ENCODE results near the gene ATG14.
"Not testable (repeated sequence)": the region's sequence is repeated elsewhere in the genome, so short reads cannot be mapped to it uniquely, and the experiment has no call there.

The ATG14 gene

GRCh38 chr14:55355922-55356321, 55.7 kb downstream of the ATG14 start:
- Histone ChIP-seq H3K27ac (no peak overlapping the region), H3K4me3 (no peak overlapping the region)

GRCh38 chr14:55354500-55354899, 57.1 kb downstream of the ATG14 start:
- Histone ChIP-seq H3K4me3 (no peak overlapping the region), H3K27ac (peak overlapping the region in 2 of 21 experiments; percentile 37 to 55)

GRCh38 chr14:55353686-55354467, 57.8 kb downstream of the ATG14 start:
- peak overlapping the region in 3 of 21 experiments; percentile 22 to 55 (median 52) for H3K27ac ChIP-seq
- no peak overlapping the region for H3K4me3 ChIP-seq

- Histone ChIP-seq H3K4me3 (no peak overlapping the region), H3K27ac (no peak overlapping the region)
Measured at GRCh38 chr14:55352201-55352600, 59.4 kb downstream of the ATG14 start.

DNA sequence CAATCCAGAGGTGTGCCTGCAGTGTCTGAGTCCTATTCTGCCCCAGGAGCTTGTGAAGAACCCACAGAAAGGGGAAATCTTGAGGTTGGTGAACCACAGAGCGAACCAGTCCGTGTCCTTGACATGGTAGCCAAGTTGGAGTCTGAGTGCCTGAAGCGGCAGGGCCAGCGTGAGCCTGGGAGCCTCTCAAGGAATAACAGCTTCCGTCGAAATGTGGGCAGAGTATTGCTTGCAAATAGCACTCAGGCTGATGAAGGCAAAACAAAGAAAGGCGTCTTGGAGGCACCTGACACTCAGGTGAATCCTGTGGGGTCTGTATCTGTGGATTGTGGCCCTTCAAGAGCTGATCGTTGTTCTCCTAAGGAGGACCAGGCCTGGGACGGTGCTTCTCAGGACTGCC, 60.5 kb downstream of the ATG14 start:
- H3K4me3 ChIP-seq: no peak overlapping the region
- H3K27ac ChIP-seq: no peak overlapping the region

DNA sequence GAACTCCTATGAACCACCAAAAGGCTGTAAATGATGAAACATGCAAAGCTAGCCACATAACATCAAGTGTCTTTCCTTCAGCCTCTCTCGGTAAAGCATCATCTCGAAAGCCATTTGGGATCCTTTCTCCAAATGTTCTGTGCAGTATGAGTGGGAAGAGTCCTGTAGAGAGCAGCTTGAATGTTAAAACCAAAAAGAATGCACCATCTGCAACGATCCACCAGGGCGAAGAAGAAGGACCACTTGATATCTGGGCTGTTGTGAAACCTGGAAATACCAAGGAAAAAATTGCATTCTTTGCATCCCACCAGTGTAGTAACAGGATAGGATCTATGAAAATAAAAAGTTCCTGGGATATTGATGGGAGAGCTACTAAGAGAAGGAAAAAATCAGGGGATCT, 61.2 kb downstream of the ATG14 start:
- H3K27ac ChIP-seq: no peak overlapping the region
- no peak overlapping the region for H3K4me3 ChIP-seq

GRCh38 chr14:55349565-55349964, 62.1 kb downstream of the ATG14 start:
- no peak overlapping the region for H3K27ac ChIP-seq
- H3K4me3 ChIP-seq: no peak overlapping the region

GRCh38 chr14:55348766-55349453, 62.7 kb downstream of the ATG14 start:
- H3K27ac ChIP-seq: peak overlapping the region in 1 of 21 experiments; percentile 46

GRCh38 chr14:55347748-55348147, 63.9 kb downstream of the ATG14 start:
- H3K4me3 ChIP-seq: no peak overlapping the region
- H3K27ac ChIP-seq: no peak overlapping the region

More at GRCh38 chr14:55348766-55349453, 62.7 kb downstream of the ATG14 start:
- H3K4me3 ChIP-seq: no peak overlapping the region

- Histone ChIP-seq H3K4me3 (no peak overlapping the region), H3K27ac (no peak overlapping the region)
Measured at GRCh38 chr14:55347040-55347439, 64.6 kb downstream of the ATG14 start.

DNA sequence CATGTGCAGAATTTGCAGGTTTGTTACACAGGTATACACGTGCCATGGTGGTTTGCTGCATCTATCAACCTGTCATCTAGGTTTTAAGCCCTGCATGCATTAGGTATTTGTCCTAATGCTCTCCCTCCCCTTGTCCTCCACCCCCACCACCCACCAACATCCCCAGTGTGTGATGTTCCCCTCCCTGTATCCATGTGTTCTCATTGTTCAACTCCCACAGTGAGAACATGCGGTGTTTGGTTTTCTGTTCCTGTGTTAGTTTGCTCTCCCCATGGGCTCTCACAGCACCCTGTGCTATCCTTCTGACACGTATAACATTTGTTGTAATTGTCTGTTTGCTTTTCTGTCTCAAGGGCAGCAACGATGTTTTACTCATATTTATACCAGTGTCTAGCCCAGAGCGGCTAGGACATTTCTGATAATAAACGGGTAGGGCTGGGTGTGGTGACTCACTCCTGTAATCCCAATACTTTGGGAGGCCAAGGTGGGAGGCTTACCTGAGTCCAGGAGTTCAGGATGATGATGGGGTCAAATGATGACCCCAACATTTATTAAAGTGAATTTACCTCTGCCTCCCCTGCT, 67.0 kb downstream of the ATG14 start:
- H3K4me3 ChIP-seq, H3K27ac ChIP-seq: not testable (repeated sequence)

- Histone ChIP-seq H3K27ac (no peak overlapping the region), H3K4me3 (no peak overlapping the region)
Measured at GRCh38 chr14:55341781-55342180, 69.8 kb downstream of the ATG14 start.

GRCh38 chr14:55340482-55340881, 71.1 kb downstream of the ATG14 start:
- no peak overlapping the region for H3K27ac ChIP-seq
- no peak overlapping the region for H3K4me3 ChIP-seq

DNA sequence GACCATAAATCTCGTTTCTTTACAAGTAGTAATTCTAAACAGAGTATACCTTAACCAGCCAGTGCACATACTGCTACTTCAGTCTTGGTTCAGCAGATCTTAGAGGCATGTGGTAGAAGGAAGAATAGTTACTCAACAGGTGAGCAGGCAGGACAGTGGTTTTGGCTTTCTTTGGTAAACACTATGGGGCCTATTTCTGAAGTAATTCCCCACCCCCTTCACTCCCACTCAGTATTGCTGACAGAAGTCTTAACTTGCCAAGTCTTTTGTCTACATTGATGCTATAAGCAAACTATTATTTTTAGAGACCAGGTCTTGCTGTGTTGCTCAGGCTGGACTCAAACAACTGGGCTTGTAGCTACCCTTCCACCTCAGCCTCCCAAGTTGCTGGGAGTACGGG, 71.9 kb downstream of the ATG14 start:
- Histone ChIP-seq H3K27ac (peak overlapping the region in 2 of 21 experiments; percentile 49 to 51), H3K4me3 (no peak overlapping the region)

- peak overlapping the region in 1 of 21 experiments; percentile 66 for H3K27ac ChIP-seq
Measured at GRCh38 chr14:55336691-55337090, 74.9 kb downstream of the ATG14 start.

GRCh38 chr14:55336162-55336561, 75.5 kb downstream of the ATG14 start:
- H3K4me3 ChIP-seq: no peak overlapping the region
- peak overlapping the region in 2 of 21 experiments; percentile 30 to 66 for H3K27ac ChIP-seq

More at GRCh38 chr14:55336691-55337090, 74.9 kb downstream of the ATG14 start:
- no peak overlapping the region for H3K4me3 ChIP-seq

DNA sequence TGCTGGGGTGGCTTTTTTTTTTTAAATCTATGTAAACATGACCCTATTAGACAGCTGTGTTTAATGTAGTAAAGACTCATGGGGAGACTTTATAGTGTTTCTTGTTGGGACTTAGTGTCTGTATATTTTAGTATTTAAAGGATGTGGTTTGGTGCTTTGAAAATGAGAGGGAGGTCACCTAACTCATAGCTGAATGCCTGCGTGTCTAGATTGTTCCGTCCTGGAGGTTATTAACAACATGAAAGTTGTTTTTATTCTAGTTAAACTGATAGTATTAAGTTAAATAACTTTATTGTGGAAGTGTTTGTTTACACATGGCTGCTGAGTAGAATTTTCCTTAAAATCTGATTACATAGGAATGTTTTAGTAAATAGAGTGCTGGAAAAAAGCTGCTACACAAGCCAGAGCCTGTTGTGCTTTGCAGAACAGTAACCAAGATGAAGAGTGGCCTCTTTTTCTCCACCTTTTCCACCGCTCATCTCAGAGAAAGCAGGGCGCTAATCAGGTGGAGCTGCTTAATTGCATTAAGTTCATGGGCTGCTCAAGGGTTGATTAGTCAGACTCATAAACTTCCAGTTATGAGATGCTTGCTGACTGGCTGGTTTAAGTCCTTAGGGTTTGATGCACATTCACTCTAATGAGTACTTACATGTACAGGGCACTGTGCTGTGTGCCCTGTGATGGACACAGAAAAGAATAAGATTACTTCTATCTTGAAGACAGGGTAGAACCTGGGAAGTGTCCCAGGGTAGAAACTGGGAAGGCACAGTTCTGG, 77.7 kb downstream of the ATG14 start:
- Histone ChIP-seq H3K27ac (peak overlapping the region in 8 of 21 experiments; percentile 11 to 82 (median 65)), H3K4me3 (no peak overlapping the region)

GRCh38 chr14:55332654-55333570, 78.7 kb downstream of the ATG14 start:
- no peak overlapping the region for H3K4me3 ChIP-seq
- peak overlapping the region in 12 of 21 experiments; percentile 11 to 82 (median 59) for H3K27ac ChIP-seq

All from skin epidermis (tissue), 12 donors.